Lower leg skin (tissue), 4 donors: ENCODE measurements around the gene TRIM65. TPM values are rescaled to one million over a fixed set of nuclear protein-coding genes. Genes with fewer than 3 reads are reported as not detected.

Experiments
- DNase-seq, 2 donors: peaks; one replicate each; pipeline ENCODE4 v3.0.0-alpha.2; 2019; ENCODE audit warnings: low spot score in 2 of 2
- H3K4me3 ChIP-seq: fragments of 200-600 bp; sonication (generic); 2 replicates; pipeline ENCODE4 v1.5.1; 2017; ENCODE audit warnings: mild to moderate bottlenecking, low read depth; ENCODE audit not compliant: poor library complexity, severe bottlenecking
- CTCF ChIP-seq, 3 donors: fragments of 450-650 bp; IDR thresholded peaks; one replicate each; pipeline ENCODE4 v1.5.1; 2016; ENCODE audit warnings: antibody characterized with exemption in 3 of 3, mild to moderate bottlenecking in 3 of 3, moderate library complexity in 2 of 3
- POLR2A ChIP-seq, 2 donors: fragments of 450-650 bp; IDR thresholded peaks; one replicate each; pipeline ENCODE4 v1.6.1; 2016 to 2017; ENCODE audit warnings: antibody characterized with exemption in 2 of 2, mild to moderate bottlenecking in 1 of 2, moderate library complexity in 1 of 2
- WGBS, 2 donors: methylation state at CpG; one replicate each; pipeline ENCODE4 v1.1.5; 2018; 5-methylcytosine and 5-hydroxymethylcytosine counted together
- intact Hi-C: fragments of 100-400 bp; cut with DNase I; formaldehyde crosslinking; loops from one replicate; pipeline ENCODE4 v1.15.0; 2023; ENCODE audit warnings: low total_unique reads
- total RNA-seq, 4 donors: library from RNA; depleted of rRNA; stranded (reverse); fragments of >200 nt; gene quantifications; one replicate each; pipeline ENCODE4 v1.1.0, GENCODE V29; 2016

The TRIM65 gene
- total RNA-seq, 4 donors from 2014 or later: 23.1 to 36.3 (median 32.2) TPM

GRCh38 chr17:75844530-75845057 is 52.2 kb downstream of the TRIM65 start:
- intact Hi-C loops: loop anchor here (10.0 kb wide), 1 partner anchor 70 kb away; a partner anchor contains a TSS
- no peak overlapping the region for H3K4me3 ChIP-seq
- no peak for DNase-seq
- TF ChIP-seq CTCF (IDR thresholded peaks at IDR 0.05): no peak
- no peak for TF ChIP-seq POLR2A (IDR thresholded peaks at IDR 0.05)
- WGBS, 2 donors: 11 to 16% methylated on average over 9 to 11 of the region's 14 CpGs

- intact Hi-C loops: loop anchor here (10.0 kb wide), 1 partner anchor 69 kb away; a partner anchor contains a TSS
- WGBS, 2 donors: 42 to 71% methylated on average over 29 to 32 of the region's 35 CpGs
- DNase-seq: no peak
- no peak for TF ChIP-seq CTCF (IDR thresholded peaks at IDR 0.05)
- TF ChIP-seq POLR2A (IDR thresholded peaks at IDR 0.05): no peak
- no peak within 1 kb of the TSS for H3K4me3 ChIP-seq
Measured at GRCh38 chr17:75843577-75844529, 52.9 kb downstream of the TRIM65 start, which contains the start of gene UNC13D. Gene UNC13D, minus strand, starts transcription at chr17:75844404. Its CDS starts 67 bp downstream, at chr17:75844337.

- no peak for DNase-seq
- WGBS, 2 donors: 80 to 89% methylated on average over 18 to 21 of the region's 22 CpGs
- TF ChIP-seq POLR2A (IDR thresholded peaks at IDR 0.05) (no peak), CTCF (IDR thresholded peaks at IDR 0.05) (no peak)
- intact Hi-C loops: loop anchor here (10.0 kb wide), 1 partner anchor 68 kb away; a partner anchor contains a TSS
- no peak overlapping the region for H3K4me3 ChIP-seq
Measured at GRCh38 chr17:75842963-75843576, 53.7 kb downstream of the TRIM65 start.

- intact Hi-C loops: loop anchor here (10.0 kb wide), 1 partner anchor 68 kb away; a partner anchor contains a TSS
- H3K4me3 ChIP-seq: no peak overlapping the region
- DNase-seq: no peak
- 86 to 88% methylated on average over 18 of the region's 18 CpGs for WGBS, 2 donors
- TF ChIP-seq CTCF (IDR thresholded peaks at IDR 0.05) (no peak), POLR2A (IDR thresholded peaks at IDR 0.05) (no peak)
Measured at GRCh38 chr17:75842411-75842810, 54.3 kb downstream of the TRIM65 start.

- H3K4me3 ChIP-seq: no peak overlapping the region
- intact Hi-C loops: loop anchor here (10.0 kb wide), 1 partner anchor 66 kb away; a partner anchor contains a TSS
- 67 to 71% methylated on average over 7 of the region's 7 CpGs for WGBS, 2 donors
- no peak for DNase-seq
- no peak for TF ChIP-seq POLR2A (IDR thresholded peaks at IDR 0.05)
- no peak for TF ChIP-seq CTCF (IDR thresholded peaks at IDR 0.05)
Measured at GRCh38 chr17:75840799-75841164, 56.0 kb downstream of the TRIM65 start.
